Measurements from ENCODE around the gene GIPC1. TPM values are rescaled to one million over a fixed set of nuclear protein-coding genes. Genes with fewer than 3 reads are reported as not detected.

Gene GIPC1
- total RNA-seq, 2 donors from 2014 or later, result 68.6 to 72.6 TPM

DNA sequence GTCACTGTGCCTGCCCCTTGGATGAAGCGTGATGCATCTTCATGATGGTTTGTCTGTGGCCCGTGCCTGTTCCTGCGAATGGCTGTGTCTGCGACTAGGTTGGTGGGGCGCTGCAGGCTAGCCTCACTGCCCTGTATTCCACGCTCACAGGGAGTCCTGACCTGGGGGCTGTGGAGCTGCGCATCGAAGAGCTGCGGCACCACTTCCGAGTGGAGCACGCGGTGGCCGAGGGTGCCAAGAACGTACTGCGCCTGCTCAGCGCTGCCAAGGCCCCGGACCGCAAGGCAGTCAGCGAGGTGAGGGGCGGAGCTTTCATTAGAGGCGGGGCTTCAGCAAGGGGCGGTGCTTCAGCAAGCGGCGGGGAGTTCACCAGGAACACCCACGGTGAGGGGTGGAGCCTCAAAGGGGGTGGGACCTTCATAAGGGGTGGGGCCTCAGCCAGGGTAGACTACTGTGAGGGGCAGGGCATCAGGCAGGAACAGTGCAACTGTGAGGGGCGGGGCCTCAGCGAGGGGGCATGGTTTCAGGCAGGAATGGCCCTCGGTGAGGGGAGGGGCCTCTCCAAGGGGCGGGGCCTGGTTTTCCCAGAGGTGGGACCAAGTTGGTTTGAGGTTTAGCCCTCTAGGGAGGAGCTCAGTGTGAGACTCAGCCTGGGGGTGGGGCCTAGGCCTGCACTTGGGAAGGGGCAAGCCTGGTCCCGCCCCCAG is 45.6 kb downstream of the GIPC1 start:
- peaks cover 72% of the 10 kb centered on the region for H3K36me3 Mint-ChIP-seq (ENCODE audit: low read depth)
- peak; percentile 99 for DNase-seq

DNA sequence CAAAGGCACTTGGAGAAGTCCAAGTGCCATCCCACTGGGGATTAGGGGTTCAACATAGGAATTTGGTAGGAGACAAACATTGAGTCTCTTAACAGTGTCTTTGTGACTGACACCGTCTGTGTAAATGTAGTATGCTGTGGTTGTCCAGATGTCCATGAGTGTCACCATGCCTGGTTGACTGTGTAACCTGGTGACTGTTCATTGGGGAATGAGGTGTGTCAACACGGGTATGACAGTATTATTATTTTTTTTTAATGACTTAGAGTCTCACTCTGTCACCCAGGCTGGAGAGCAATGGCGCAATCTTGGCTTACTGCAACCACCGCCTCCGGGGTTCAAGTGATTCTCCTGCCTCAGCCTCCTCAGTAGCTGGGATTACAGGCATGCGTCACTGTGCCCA is 46.6 kb downstream of the GIPC1 start:
- no peak for DNase-seq
- no peak overlapping the region for H3K27ac ChIP-seq (ENCODE audit: low read depth, low read length)
- no peaks in the 10 kb centered on the region for H3K27me3 Mint-ChIP-seq (ENCODE audit: insufficient read depth)
- no peaks in the 10 kb centered on the region for H3K9me3 ChIP-seq (ENCODE audit: control insufficient read depth, low read length)
- H3K27me3 ChIP-seq (ENCODE audit: control insufficient read depth, insufficient read depth, low read length, poor library complexity, severe bottlenecking), result no peaks in the 10 kb centered on the region
- H3K9me3 Mint-ChIP-seq, result no peaks in the 10 kb centered on the region
- H3K27ac Mint-ChIP-seq, result no peak overlapping the region
- 97 to 99% methylated on average over 5 to 6 of the region's 6 CpGs for WGBS, 2 experiments (ENCODE audit: insufficient coverage in 1 of 2, insufficient read length in 1 of 2)
- no peaks in the 10 kb centered on the region for H3K4me1 Mint-ChIP-seq
- TF ChIP-seq CTCF (conservative IDR thresholded peaks at IDR 0.05), result no peak
- no peaks in the 10 kb centered on the region for H3K4me1 ChIP-seq (ENCODE audit: control insufficient read depth, insufficient read depth, low read length)
- no peak overlapping the region for H3K9ac ChIP-seq (ENCODE audit: extremely low read depth, low read length, poor library complexity, severe bottlenecking)
- peaks cover 71% of the 10 kb centered on the region for H3K36me3 Mint-ChIP-seq (ENCODE audit: low read depth)
- H3K4me3 Mint-ChIP-seq, result no peak overlapping the region
- H3K4me3 ChIP-seq (ENCODE audit: low read length), result no peak overlapping the region
- peaks cover 37% of the 10 kb centered on the region for H3K36me3 ChIP-seq (ENCODE audit: control insufficient read depth, insufficient read depth, low read length)

More for the DNA sequence above, 45.6 kb downstream of the GIPC1 start:
- no peaks in the 10 kb centered on the region for H3K9me3 Mint-ChIP-seq
- Histone ChIP-seq H3K4me3 (ENCODE audit: low read length) (no peak overlapping the region), H3K27me3 (ENCODE audit: control insufficient read depth, insufficient read depth, low read length, poor library complexity, severe bottlenecking) (no peaks in the 10 kb centered on the region), H3K27ac (ENCODE audit: low read depth, low read length) (no peak overlapping the region), H3K36me3 (ENCODE audit: control insufficient read depth, insufficient read depth, low read length) (peaks cover 39% of the 10 kb centered on the region), H3K9ac (ENCODE audit: extremely low read depth, low read length, poor library complexity, severe bottlenecking) (no peak overlapping the region), H3K9me3 (ENCODE audit: control insufficient read depth, low read length) (no peaks in the 10 kb centered on the region), H3K4me1 (ENCODE audit: control insufficient read depth, insufficient read depth, low read length) (no peaks in the 10 kb centered on the region)
- no peaks in the 10 kb centered on the region for H3K27me3 Mint-ChIP-seq (ENCODE audit: insufficient read depth)
- H3K4me1 Mint-ChIP-seq, result no peaks in the 10 kb centered on the region
- H3K4me3 Mint-ChIP-seq, result no peak overlapping the region
- H3K27ac Mint-ChIP-seq, result peak overlapping the region; percentile 20
- 87 to 98% methylated on average over 18 to 30 of the region's 30 CpGs for WGBS, 2 experiments (ENCODE audit: insufficient coverage in 1 of 2, insufficient read length in 1 of 2)
- TF ChIP-seq CTCF (conservative IDR thresholded peaks at IDR 0.05), result no peak

- no peak for DNase-seq
- Mint-ChIP-seq H3K4me3 (no peak overlapping the region), H3K27ac (no peak overlapping the region), H3K27me3 (ENCODE audit: insufficient read depth) (no peaks in the 10 kb centered on the region), H3K4me1 (no peaks in the 10 kb centered on the region), H3K36me3 (ENCODE audit: low read depth) (peaks cover 74% of the 10 kb centered on the region), H3K9me3 (no peaks in the 10 kb centered on the region)
- Histone ChIP-seq H3K9me3 (ENCODE audit: control insufficient read depth, low read length) (no peaks in the 10 kb centered on the region), H3K36me3 (ENCODE audit: control insufficient read depth, insufficient read depth, low read length) (peaks cover 54% of the 10 kb centered on the region), H3K27ac (ENCODE audit: low read depth, low read length) (no peak overlapping the region), H3K27me3 (ENCODE audit: control insufficient read depth, insufficient read depth, low read length, poor library complexity, severe bottlenecking) (no peaks in the 10 kb centered on the region), H3K4me3 (ENCODE audit: low read length) (no peak overlapping the region), H3K9ac (ENCODE audit: extremely low read depth, low read length, poor library complexity, severe bottlenecking) (no peak overlapping the region), H3K4me1 (ENCODE audit: control insufficient read depth, insufficient read depth, low read length) (no peaks in the 10 kb centered on the region)
- TF ChIP-seq CTCF (conservative IDR thresholded peaks at IDR 0.05), result no peak
- 90 to 93% methylated on average over 10 of the region's 10 CpGs for WGBS, 2 experiments (ENCODE audit: insufficient coverage in 1 of 2, insufficient read length in 1 of 2)
Measured at GRCh38 chr19:14446336-14447036, 49.4 kb downstream of the GIPC1 start.
